K562 (cell line): Measurements from ENCODE around the gene HCFC1R1. TPM values are rescaled to one million over a fixed set of nuclear protein-coding genes. Genes with fewer than 3 reads are reported as not detected.

Experiments
- DNMT1 ChIP-seq: fragments of 450-650 bp; IDR thresholded peaks from 2 replicates; pipeline ENCODE4 v1.6.1; 2016; ENCODE audit warnings: antibody characterized with exemption, mild to moderate bottlenecking
- GTF3C2 ChIP-seq: IDR thresholded peaks from 3 replicates; pipeline ENCODE4 v1.6.1; 2011; ENCODE audit warnings: borderline replicate concordance, mild to moderate bottlenecking, moderate library complexity; ENCODE audit not compliant: insufficient read length; ENCODE audit errors: extremely low read depth
- OTX1 ChIP-seq: fragments of 450-650 bp; formaldehyde crosslinking; IDR thresholded peaks from 2 replicates; pipeline ENCODE4 v1.4.0; 2022; ENCODE audit warnings: mild to moderate bottlenecking
- PHF8 ChIP-seq: fragments of 200-600 bp; sonication (generic); IDR thresholded peaks from 2 replicates; pipeline ENCODE4 v1.6.1; 2012; ENCODE audit warnings: mixed run types, mild to moderate bottlenecking, inconsistent platforms, low read length, moderate library complexity, borderline replicate concordance
- RBBP5 ChIP-seq: fragments of 200-600 bp; sonication (generic); IDR thresholded peaks from 2 replicates; pipeline ENCODE4 v1.6.1; 2012; ENCODE audit warnings: borderline replicate concordance, mild to moderate bottlenecking, low read length, control low read depth, inconsistent platforms; ENCODE audit not compliant: insufficient read depth, poor library complexity, severe bottlenecking
- SIN3A ChIP-seq, 2 experiments: fragments of 150-350 bp in 1 of 2; IDR thresholded peaks; 2 replicates each; pipeline ENCODE4 v1.6.1; 2011 to 2016; ENCODE audit warnings: borderline replicate concordance in 2 of 2, low read depth in 2 of 2, low read length in 2 of 2, mild to moderate bottlenecking in 2 of 2, moderate library complexity in 2 of 2; ENCODE audit not compliant: control insufficient read depth in 1 of 2
- TAF1 ChIP-seq: IDR thresholded peaks from 2 replicates; pipeline ENCODE4 v1.6.1; 2011; ENCODE audit warnings: mild to moderate bottlenecking, low read length, moderate library complexity; ENCODE audit not compliant: insufficient read depth, control insufficient read depth, severe bottlenecking; ENCODE audit errors: extremely low read depth
- THAP7 ChIP-seq: fragments of 250-450 bp; sonication (Bioruptor Pico); IDR thresholded peaks from 2 replicates; pipeline ENCODE4 v1.5.0; 2021
- polyA plus RNA-seq, 8 experiments: library from polyadenylated mRNA; depleted of rRNA in 4 of 8; stranded (reverse) in 5 of 8; unstranded in 3 of 8; fragments of >200 nt; fragmentation: Nextera tagmentation in 2 of 8; fragmentation: Illumina TruSeq in 1 of 8; extraction: Ambion mirVana in 2 of 8; extraction: Trizol in 1 of 8; gene quantifications; 2 replicates each; pipeline versions ENCODE4 v1.2.1 to v1.2.3, GENCODE V29; 2011 to 2014; ENCODE audit warnings: inconsistent platforms in 1 of 8, missing spikeins in 1 of 8
- total RNA-seq, 7 experiments: library from RNA; depleted of rRNA in 6 of 7; stranded (reverse); fragments of >200 nt in 6 of 7; fragmentation: Illumina TruSeq in 2 of 7; extraction: Trizol in 2 of 7; gene quantifications; 2 replicates each; pipeline versions ENCODE4 v1.2.1 to v1.2.3, GENCODE V29; 2011 to 2021; ENCODE audit warnings: low replicate concordance in 1 of 7
- TF ChIP-seq, protein P1 (sequence below), 2 experiments: fragments of 150-350 bp in 1 of 2; IDR thresholded peaks; 2 replicates each; pipeline ENCODE4 v1.6.1; 2012 to 2016; ENCODE audit warnings: low read depth in 2 of 2, low read length in 2 of 2, mild to moderate bottlenecking in 1 of 2, moderate library complexity in 1 of 2
- TF ChIP-seq, protein P2 (sequence below), 2 experiments: fragments of 450-650 bp; IDR thresholded peaks; 2 replicates each; pipeline ENCODE4 v1.6.1; 2018; ENCODE audit warnings: mild to moderate bottlenecking in 2 of 2, low read depth in 1 of 2; ENCODE audit not compliant: partially characterized antibody in 2 of 2
- TF ChIP-seq, protein P3 (sequence below): fragments of 450-650 bp; IDR thresholded peaks from 2 replicates; pipeline ENCODE4 v1.6.1; 2016; ENCODE audit warnings: borderline replicate concordance

HCFC1R1 gene
- total and polyA plus RNA-seq, 9 of the 15 experiments (the other 6 are each of a cell fraction or from before 2014, with no cell fraction given), result 2.2 to 29.0 (median 11.2) TPM

- TF ChIP-seq, protein P1, sequence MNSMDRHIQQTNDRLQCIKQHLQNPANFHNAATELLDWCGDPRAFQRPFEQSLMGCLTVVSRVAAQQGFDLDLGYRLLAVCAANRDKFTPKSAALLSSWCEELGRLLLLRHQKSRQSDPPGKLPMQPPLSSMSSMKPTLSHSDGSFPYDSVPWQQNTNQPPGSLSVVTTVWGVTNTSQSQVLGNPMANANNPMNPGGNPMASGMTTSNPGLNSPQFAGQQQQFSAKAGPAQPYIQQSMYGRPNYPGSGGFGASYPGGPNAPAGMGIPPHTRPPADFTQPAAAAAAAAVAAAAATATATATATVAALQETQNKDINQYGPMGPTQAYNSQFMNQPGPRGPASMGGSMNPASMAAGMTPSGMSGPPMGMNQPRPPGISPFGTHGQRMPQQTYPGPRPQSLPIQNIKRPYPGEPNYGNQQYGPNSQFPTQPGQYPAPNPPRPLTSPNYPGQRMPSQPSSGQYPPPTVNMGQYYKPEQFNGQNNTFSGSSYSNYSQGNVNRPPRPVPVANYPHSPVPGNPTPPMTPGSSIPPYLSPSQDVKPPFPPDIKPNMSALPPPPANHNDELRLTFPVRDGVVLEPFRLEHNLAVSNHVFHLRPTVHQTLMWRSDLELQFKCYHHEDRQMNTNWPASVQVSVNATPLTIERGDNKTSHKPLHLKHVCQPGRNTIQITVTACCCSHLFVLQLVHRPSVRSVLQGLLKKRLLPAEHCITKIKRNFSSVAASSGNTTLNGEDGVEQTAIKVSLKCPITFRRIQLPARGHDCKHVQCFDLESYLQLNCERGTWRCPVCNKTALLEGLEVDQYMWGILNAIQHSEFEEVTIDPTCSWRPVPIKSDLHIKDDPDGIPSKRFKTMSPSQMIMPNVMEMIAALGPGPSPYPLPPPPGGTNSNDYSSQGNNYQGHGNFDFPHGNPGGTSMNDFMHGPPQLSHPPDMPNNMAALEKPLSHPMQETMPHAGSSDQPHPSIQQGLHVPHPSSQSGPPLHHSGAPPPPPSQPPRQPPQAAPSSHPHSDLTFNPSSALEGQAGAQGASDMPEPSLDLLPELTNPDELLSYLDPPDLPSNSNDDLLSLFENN (IDR thresholded peaks at IDR 0.05; ENCODE audit: low read depth in 2 of 2, low read length in 2 of 2), result no peak
- TF ChIP-seq GTF3C2, result peak; percentile 35
- peak; percentile 36; the same call in 1 of the 2 replicates for TF ChIP-seq PHF8
- no peak for TF ChIP-seq SIN3A (IDR thresholded peaks at IDR 0.05; ENCODE audit: borderline replicate concordance in 2 of 2, control insufficient read depth in 1 of 2, low read depth in 2 of 2, low read length in 2 of 2)
- TF ChIP-seq, protein P2, sequence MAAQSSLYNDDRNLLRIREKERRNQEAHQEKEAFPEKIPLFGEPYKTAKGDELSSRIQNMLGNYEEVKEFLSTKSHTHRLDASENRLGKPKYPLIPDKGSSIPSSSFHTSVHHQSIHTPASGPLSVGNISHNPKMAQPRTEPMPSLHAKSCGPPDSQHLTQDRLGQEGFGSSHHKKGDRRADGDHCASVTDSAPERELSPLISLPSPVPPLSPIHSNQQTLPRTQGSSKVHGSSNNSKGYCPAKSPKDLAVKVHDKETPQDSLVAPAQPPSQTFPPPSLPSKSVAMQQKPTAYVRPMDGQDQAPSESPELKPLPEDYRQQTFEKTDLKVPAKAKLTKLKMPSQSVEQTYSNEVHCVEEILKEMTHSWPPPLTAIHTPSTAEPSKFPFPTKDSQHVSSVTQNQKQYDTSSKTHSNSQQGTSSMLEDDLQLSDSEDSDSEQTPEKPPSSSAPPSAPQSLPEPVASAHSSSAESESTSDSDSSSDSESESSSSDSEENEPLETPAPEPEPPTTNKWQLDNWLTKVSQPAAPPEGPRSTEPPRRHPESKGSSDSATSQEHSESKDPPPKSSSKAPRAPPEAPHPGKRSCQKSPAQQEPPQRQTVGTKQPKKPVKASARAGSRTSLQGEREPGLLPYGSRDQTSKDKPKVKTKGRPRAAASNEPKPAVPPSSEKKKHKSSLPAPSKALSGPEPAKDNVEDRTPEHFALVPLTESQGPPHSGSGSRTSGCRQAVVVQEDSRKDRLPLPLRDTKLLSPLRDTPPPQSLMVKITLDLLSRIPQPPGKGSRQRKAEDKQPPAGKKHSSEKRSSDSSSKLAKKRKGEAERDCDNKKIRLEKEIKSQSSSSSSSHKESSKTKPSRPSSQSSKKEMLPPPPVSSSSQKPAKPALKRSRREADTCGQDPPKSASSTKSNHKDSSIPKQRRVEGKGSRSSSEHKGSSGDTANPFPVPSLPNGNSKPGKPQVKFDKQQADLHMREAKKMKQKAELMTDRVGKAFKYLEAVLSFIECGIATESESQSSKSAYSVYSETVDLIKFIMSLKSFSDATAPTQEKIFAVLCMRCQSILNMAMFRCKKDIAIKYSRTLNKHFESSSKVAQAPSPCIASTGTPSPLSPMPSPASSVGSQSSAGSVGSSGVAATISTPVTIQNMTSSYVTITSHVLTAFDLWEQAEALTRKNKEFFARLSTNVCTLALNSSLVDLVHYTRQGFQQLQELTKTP (IDR thresholded peaks at IDR 0.05; ENCODE audit: low read depth in 1 of 2, partially characterized antibody in 2 of 2), result peak in 1 of 2 experiments; percentile 55
- TF ChIP-seq RBBP5, result no peak
- no peak for TF ChIP-seq OTX1 (CRISPR knock-in tag)
- TF ChIP-seq THAP7 (CRISPR knock-in tag), result no peak
- TF ChIP-seq TAF1, result no peak
- TF ChIP-seq, protein P3, sequence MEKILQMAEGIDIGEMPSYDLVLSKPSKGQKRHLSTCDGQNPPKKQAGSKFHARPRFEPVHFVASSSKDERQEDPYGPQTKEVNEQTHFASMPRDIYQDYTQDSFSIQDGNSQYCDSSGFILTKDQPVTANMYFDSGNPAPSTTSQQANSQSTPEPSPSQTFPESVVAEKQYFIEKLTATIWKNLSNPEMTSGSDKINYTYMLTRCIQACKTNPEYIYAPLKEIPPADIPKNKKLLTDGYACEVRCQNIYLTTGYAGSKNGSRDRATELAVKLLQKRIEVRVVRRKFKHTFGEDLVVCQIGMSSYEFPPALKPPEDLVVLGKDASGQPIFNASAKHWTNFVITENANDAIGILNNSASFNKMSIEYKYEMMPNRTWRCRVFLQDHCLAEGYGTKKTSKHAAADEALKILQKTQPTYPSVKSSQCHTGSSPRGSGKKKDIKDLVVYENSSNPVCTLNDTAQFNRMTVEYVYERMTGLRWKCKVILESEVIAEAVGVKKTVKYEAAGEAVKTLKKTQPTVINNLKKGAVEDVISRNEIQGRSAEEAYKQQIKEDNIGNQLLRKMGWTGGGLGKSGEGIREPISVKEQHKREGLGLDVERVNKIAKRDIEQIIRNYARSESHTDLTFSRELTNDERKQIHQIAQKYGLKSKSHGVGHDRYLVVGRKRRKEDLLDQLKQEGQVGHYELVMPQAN, result peak; percentile 30; the same call in 1 of the 2 replicates
- no peak for TF ChIP-seq DNMT1
These were observed 4.0 kb downstream of the HCFC1R1 start (continued) for GRCh38 chr16:3019594-3020246.
